ENCODE data around the gene RBBP8NL. TPM values are rescaled to one million over a fixed set of nuclear protein-coding genes. Genes with fewer than 3 reads are reported as not detected.

Gene RBBP8NL
- total and polyA plus RNA-seq, 2 of the 8 experiments (the other 6 are each of a cell fraction or from before 2014, with no cell fraction given): 0.43 to 0.48 TPM

DNA sequence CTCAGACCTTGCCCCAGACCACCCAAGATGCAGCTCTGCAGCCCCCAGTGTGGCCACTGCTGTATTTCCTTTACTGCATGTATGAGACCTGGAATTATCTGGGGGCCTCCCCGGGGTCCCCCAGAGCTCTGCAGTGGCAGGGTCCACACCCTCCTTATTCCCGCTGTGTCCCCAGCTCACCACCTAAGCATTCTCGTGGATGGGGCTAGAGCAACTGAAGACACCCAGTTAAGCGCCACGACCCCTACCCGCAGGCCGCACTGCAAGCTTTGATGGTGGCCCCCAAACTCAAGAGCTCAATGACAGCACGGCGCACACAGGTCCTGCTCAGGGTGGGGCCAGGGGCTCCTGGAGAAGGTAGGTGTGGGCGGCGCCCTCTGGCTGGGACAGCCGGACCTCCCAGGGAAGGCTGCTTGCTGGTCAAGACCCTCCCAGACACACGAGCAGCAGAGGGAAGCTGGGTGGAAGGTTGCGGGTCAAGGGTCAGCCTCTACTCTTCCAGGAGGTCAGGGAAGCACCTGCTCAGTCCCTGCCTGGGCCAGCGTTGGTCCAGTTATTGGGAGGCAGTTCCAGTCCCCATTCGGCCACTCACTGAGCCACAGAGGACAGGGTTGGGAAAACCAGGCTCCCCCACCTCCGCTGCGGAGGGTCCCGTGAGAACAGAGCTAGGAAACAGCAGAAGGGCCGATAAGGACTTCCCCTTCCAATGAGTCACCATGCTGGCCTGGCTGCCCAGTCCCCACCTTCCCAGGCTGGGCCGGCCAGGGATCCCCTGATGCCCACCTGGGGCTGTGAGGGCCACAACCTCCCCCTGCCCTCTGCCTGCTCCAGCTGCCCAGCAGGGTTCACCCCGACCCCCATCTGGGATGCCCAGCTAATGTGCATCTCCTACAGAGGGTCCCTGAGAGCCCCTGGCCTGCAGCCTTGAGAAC lies 63.2 kb downstream of the RBBP8NL start:
- POLR2A ChIA-PET (ENCODE audit: partially characterized antibody): interaction anchor here (0.8 to 12.6 kb wide), 14 partner anchors 7 to 451 kb away, joined by 3 to 213 read pairs (median 10); partner anchors contain the start of genes ADRM1 and RPS21
- Histone ChIP-seq H4K91ac (replicated peaks; ENCODE audit: insufficient read length, low read length) (peak overlapping the region; percentile 5), H3K9ac (replicated peaks in 1 of 4; ENCODE audit: extremely low read depth in 1 of 4, low read depth in 3 of 4, low read length in 3 of 4) (no peak overlapping the region; a peak in 2 of 7 replicates), H3K4me2 (ENCODE audit: insufficient read depth in 1 of 2, low read depth in 2 of 2, low read length in 2 of 2) (peak overlapping the region; percentile 34 to 84), H3K27me3 (replicated peaks in 1 of 4; ENCODE audit: control insufficient read depth in 3 of 4, extremely low read depth in 1 of 4, insufficient read depth in 3 of 4, low read length in 3 of 4) (no peaks in the 10 kb centered on the region), H2BK120ac (replicated peaks; ENCODE audit: low read depth, low read length) (no peak overlapping the region), H3K27ac (ENCODE audit: low read depth, low read length) (peak overlapping the region; percentile 45; the same call in 1 of the 2 replicates), H3K14ac (ENCODE audit: insufficient read length) (no peak overlapping the region), H4K8ac (ENCODE audit: extremely low read depth, insufficient read depth, low read length) (peak overlapping the region; percentile 73), H3K18ac (ENCODE audit: extremely low read depth, low read length) (peak overlapping the region; percentile 78), H3K9me3 (ENCODE audit: insufficient read depth in 2 of 2, low read depth in 1 of 2, low read length in 1 of 2) (no peaks in the 10 kb centered on the region), H2BK12ac (ENCODE audit: low read depth, low read length) (peak overlapping the region; percentile 92; the same call in 1 of the 2 replicates), H2BK5ac (ENCODE audit: low read depth, low read length) (peak overlapping the region; percentile 99), H3K79me1 (ENCODE audit: low read depth, low read length) (peaks cover 10% of the 10 kb centered on the region), H2BK15ac (ENCODE audit: low read length) (peak overlapping the region; percentile 92), H3K4me1 (replicated peaks in 1 of 4; ENCODE audit: control insufficient read depth in 3 of 4, insufficient read depth in 4 of 4, low read length in 3 of 4) (peaks cover 11 to 74% (median 68%) of the 10 kb centered on the region in 4 experiments), H3K79me2 (ENCODE audit: control insufficient read depth in 1 of 2, insufficient read depth in 2 of 2, low read length in 2 of 2) (peaks cover 13 to 57% of the 10 kb centered on the region in 2 experiments; a peak in 3 of 4 replicates), H3K23ac (ENCODE audit: insufficient read length) (no peak overlapping the region), H3K4me3 (ENCODE audit: extremely low read depth in 1 of 4, insufficient read depth in 2 of 4, low read depth in 3 of 4, low read length in 4 of 4) (0 out of 8 replicates have a peak overlapping the region, but pooled peaks of 1 of the 4 experiments have one; percentile 12), H3K4ac (replicated peaks; ENCODE audit: insufficient read length, low read depth, low read length) (no peak overlapping the region), H2AK5ac (ENCODE audit: low read depth, low read length) (peak overlapping the region; percentile 83; the same call in 1 of the 2 replicates), H2AFZ (ENCODE audit: low read length) (no peak overlapping the region), H3K36me3 (ENCODE audit: control insufficient read depth in 2 of 4, insufficient read depth in 4 of 4, low read length in 3 of 4) (peaks cover 0 to 13% (median 2%) of the 10 kb centered on the region in 4 experiments; a peak in 3 of 8 replicates), H3K23me2 (ENCODE audit: low read depth, low read length) (peaks cover 14% of the 10 kb centered on the region), H3K56ac (replicated peaks; ENCODE audit: insufficient read length, low read depth, low read length) (peak overlapping the region; percentile 54), H4K5ac (ENCODE audit: insufficient read length, low read depth, low read length) (no peak overlapping the region), H4K20me1 (replicated peaks in 1 of 2; ENCODE audit: control insufficient read depth in 1 of 2, insufficient read depth in 2 of 2, low read length in 2 of 2) (peaks cover 7 to 12% of the 10 kb centered on the region in 2 experiments), H2BK20ac (ENCODE audit: low read length) (peak overlapping the region; percentile 72; the same call in 1 of the 2 replicates)
- no peak for FAIRE-seq
- DNase-seq (ENCODE audit: low read depth in 1 of 2, low spot score in 2 of 2): peak in 1 of 2 experiments; percentile 59
- 87% methylated on average over 21 of the region's 22 CpGs; no CpG with 5 or more reads in 1 of the 2 experiments for WGBS, 2 experiments (ENCODE audit: extremely low coverage in 1 of 2, insufficient coverage in 1 of 2, insufficient read length in 1 of 2, insufficient replicate concordance in 2 of 2, low coverage in 1 of 2, low lambda C conversion rate in 2 of 2, missing lambda C conversion rate in 1 of 2)
- CTCF ChIA-PET (ENCODE audit: partially characterized antibody): interaction anchor here (0.7 to 10.9 kb wide), 16 partner anchors 8 to 255 kb away, joined by 3 to 212 read pairs (median 5); partner anchors contain the start of gene RPS21
- peak in 1 of 2 experiments; percentile 29; a peak in 1 of 4 replicates for TF ChIP-seq RAD21 (IDR thresholded peaks at IDR 0.05 in 1 of 2, conservative IDR thresholded peaks at IDR 0.05 in 1 of 2; ENCODE audit: low read depth in 2 of 2, low read length in 2 of 2)
- 0 out of 2 replicates have a peak, but pooled peaks have one; percentile 27 for TF ChIP-seq POLR2AphosphoS5 (IDR thresholded peaks at IDR 0.05; ENCODE audit: low read depth, low read length)
- no peak for TF ChIP-seq KDM5A (IDR thresholded peaks at IDR 0.05; ENCODE audit: low read length)
- no peak for TF ChIP-seq SIN3A (conservative IDR thresholded peaks at IDR 0.05 in 1 of 2, IDR thresholded peaks at IDR 0.05 in 1 of 2; ENCODE audit: low read depth in 1 of 2, low read length in 2 of 2)
- TF ChIP-seq, protein P1, sequence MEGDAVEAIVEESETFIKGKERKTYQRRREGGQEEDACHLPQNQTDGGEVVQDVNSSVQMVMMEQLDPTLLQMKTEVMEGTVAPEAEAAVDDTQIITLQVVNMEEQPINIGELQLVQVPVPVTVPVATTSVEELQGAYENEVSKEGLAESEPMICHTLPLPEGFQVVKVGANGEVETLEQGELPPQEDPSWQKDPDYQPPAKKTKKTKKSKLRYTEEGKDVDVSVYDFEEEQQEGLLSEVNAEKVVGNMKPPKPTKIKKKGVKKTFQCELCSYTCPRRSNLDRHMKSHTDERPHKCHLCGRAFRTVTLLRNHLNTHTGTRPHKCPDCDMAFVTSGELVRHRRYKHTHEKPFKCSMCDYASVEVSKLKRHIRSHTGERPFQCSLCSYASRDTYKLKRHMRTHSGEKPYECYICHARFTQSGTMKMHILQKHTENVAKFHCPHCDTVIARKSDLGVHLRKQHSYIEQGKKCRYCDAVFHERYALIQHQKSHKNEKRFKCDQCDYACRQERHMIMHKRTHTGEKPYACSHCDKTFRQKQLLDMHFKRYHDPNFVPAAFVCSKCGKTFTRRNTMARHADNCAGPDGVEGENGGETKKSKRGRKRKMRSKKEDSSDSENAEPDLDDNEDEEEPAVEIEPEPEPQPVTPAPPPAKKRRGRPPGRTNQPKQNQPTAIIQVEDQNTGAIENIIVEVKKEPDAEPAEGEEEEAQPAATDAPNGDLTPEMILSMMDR (IDR thresholded peaks at IDR 0.05; ENCODE audit: control extremely low read depth in 1 of 3, insufficient read depth in 1 of 3, low read depth in 1 of 3, low read length in 3 of 3): peak in 2 of 3 experiments; percentile 26 to 39; a peak in 2 of 4 replicates
- no peak for TF ChIP-seq SUZ12 (IDR thresholded peaks at IDR 0.05; ENCODE audit: low read length)

Measured in H1 (cell line).